Neural progenitor cell (in vitro differentiated cells): ENCODE measurements around the gene RAB8B. TPM values are rescaled to one million over a fixed set of nuclear protein-coding genes. Genes with fewer than 3 reads are reported as not detected.

ENCODE experiments used
- DNase-seq: peaks from one replicate; pipeline ENCODE4 v3.0.0-alpha.2; 2016; ENCODE audit warnings: low spot score
- H2AFZ ChIP-seq: fragments of 200-600 bp; sonication (generic); replicated peaks from 2 replicates; pipeline ENCODE4 v1.6.1; 2016; ENCODE audit warnings: antibody characterized with exemption
- H3F3A ChIP-seq: fragments of 200-600 bp; sonication (generic); 2 replicates; pipeline ENCODE4 v1.6.1; 2016; ENCODE audit warnings: antibody characterized with exemption, low read depth
- H3K27ac ChIP-seq: fragments of 200-600 bp; sonication (generic); 2 replicates; pipeline ENCODE4 v1.5.1; 2016; ENCODE audit warnings: mild to moderate bottlenecking
- H3K27me3 ChIP-seq: fragments of 200-600 bp; sonication (generic); 2 replicates; pipeline ENCODE4 v1.6.1; 2016; ENCODE audit warnings: mild to moderate bottlenecking, moderate library complexity
- H3K36me3 ChIP-seq: fragments of 200-600 bp; sonication (generic); 2 replicates; pipeline ENCODE4 v1.5.1; 2016
- H3K4me1 ChIP-seq: fragments of 200-600 bp; sonication (generic); 2 replicates; pipeline ENCODE4 v1.6.1; 2016; ENCODE audit warnings: mixed run types
- H3K4me2 ChIP-seq: fragments of 200-600 bp; sonication (generic); 2 replicates; pipeline ENCODE4 v1.6.1; 2016
- H3K4me3 ChIP-seq: fragments of 200-600 bp; sonication (generic); 2 replicates; pipeline ENCODE4 v1.5.1; 2016
- H3K79me2 ChIP-seq: fragments of 200-600 bp; sonication (generic); 2 replicates; pipeline ENCODE4 v1.6.1; 2016; ENCODE audit warnings: low read depth
- H3K9ac ChIP-seq: fragments of 200-600 bp; sonication (generic); 2 replicates; pipeline ENCODE4 v1.6.1; 2016
- H3K9me3 ChIP-seq: fragments of 200-600 bp; sonication (generic); 2 replicates; pipeline ENCODE4 v1.5.1; 2016; ENCODE audit warnings: low read depth
- H4K20me1 ChIP-seq: fragments of 200-600 bp; sonication (generic); 2 replicates; pipeline ENCODE4 v1.6.1; 2016; ENCODE audit warnings: low read depth
- H3K27ac Mint-ChIP-seq: 3 replicates; pipeline ENCODE4 v1.8.0; 2021; ENCODE audit warnings: mixed read lengths
- H3K27me3 Mint-ChIP-seq: 2 replicates; pipeline ENCODE4 v1.8.0; 2022; ENCODE audit warnings: low read depth, mild to moderate bottlenecking, inconsistent platforms, moderate library complexity, mixed read lengths; ENCODE audit not compliant: insufficient read depth
- H3K36me3 Mint-ChIP-seq: 3 replicates; pipeline ENCODE4 v1.8.0; 2021; ENCODE audit warnings: mixed read lengths
- H3K4me1 Mint-ChIP-seq: 3 replicates; pipeline ENCODE4 v1.8.0; 2021; ENCODE audit warnings: mixed read lengths
- H3K4me3 Mint-ChIP-seq: 3 replicates; pipeline ENCODE4 v1.8.0; 2021; ENCODE audit warnings: mild to moderate bottlenecking, moderate library complexity, mixed read lengths
- H3K9me3 Mint-ChIP-seq: 3 replicates; pipeline ENCODE4 v1.8.0; 2020; ENCODE audit warnings: mixed read lengths
- EZH2 ChIP-seq: fragments of 200-600 bp; sonication (generic); IDR thresholded peaks from 2 replicates; pipeline ENCODE4 v1.6.1; 2017; ENCODE audit warnings: antibody characterized with exemption, mild to moderate bottlenecking, moderate library complexity
- EZH2phosphoT487 ChIP-seq: fragments of 200-600 bp; sonication (generic); IDR thresholded peaks from 2 replicates; pipeline ENCODE4 v1.6.1; 2017; ENCODE audit warnings: antibody characterized with exemption
- total RNA-seq: library from RNA; depleted of rRNA; stranded (reverse); fragments of >200 nt; gene quantifications from 2 replicates; pipeline ENCODE4 v1.2.3, GENCODE V29; 2015; ENCODE audit warnings: low replicate concordance
- TF ChIP-seq, protein P1 (sequence below): fragments of 200-600 bp; sonication (generic); IDR thresholded peaks from 2 replicates; pipeline ENCODE4 v1.5.1; 2017; ENCODE audit warnings: antibody characterized with exemption, mild to moderate bottlenecking

RAB8B gene
- total RNA-seq, 1 donor from 2014 or later = 107 TPM

DNA sequence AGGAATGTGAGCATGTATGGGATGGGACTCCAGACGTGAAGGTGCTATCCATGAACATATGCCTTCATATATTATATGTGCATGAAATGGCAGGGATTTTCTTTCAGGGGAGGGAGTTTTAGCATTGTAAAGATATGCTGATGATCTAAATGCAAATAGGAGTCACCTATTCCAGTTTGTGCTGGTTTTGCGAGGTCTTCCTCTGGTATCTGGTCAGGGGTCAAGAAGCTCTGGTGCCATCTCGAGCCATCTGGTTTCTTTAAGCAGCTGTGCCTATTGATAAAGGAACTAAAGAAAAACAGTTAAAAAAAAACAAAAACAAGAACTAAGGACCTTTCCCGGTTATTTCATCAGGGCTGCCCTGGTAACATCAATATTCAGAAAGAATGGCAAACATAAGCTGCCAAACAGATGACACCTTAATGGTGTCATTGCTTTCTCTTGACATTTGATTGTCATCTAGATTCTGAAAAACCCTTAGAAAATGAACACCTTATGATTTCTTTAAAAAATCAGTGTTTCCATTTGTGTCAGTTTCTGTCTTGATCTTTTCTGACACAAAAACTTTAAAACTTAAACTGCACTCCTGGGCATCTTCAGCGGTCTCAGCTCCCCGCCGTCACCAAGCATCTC is 110.7 kb downstream of the RAB8B start:
- no peak for DNase-seq
- no peaks in the 10 kb centered on the region for H4K20me1 ChIP-seq
- Mint-ChIP-seq H3K36me3 (peaks cover 14% of the 10 kb centered on the region), H3K27ac (no peak overlapping the region), H3K27me3 (no peaks in the 10 kb centered on the region), H3K4me3 (no peak overlapping the region), H3K9me3 (no peaks in the 10 kb centered on the region), H3K4me1 (peaks cover 17% of the 10 kb centered on the region)
- H3K4me1 ChIP-seq = no peaks in the 10 kb centered on the region
- no peak overlapping the region for H3K4me3 ChIP-seq
- H3K27me3 ChIP-seq = no peaks in the 10 kb centered on the region
- TF ChIP-seq, protein P1, sequence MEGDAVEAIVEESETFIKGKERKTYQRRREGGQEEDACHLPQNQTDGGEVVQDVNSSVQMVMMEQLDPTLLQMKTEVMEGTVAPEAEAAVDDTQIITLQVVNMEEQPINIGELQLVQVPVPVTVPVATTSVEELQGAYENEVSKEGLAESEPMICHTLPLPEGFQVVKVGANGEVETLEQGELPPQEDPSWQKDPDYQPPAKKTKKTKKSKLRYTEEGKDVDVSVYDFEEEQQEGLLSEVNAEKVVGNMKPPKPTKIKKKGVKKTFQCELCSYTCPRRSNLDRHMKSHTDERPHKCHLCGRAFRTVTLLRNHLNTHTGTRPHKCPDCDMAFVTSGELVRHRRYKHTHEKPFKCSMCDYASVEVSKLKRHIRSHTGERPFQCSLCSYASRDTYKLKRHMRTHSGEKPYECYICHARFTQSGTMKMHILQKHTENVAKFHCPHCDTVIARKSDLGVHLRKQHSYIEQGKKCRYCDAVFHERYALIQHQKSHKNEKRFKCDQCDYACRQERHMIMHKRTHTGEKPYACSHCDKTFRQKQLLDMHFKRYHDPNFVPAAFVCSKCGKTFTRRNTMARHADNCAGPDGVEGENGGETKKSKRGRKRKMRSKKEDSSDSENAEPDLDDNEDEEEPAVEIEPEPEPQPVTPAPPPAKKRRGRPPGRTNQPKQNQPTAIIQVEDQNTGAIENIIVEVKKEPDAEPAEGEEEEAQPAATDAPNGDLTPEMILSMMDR = no peak
- TF ChIP-seq EZH2 (no peak), EZH2phosphoT487 (no peak)
- no peak overlapping the region for H3K4me2 ChIP-seq
- no peaks in the 10 kb centered on the region for H3K36me3 ChIP-seq
- H3K27ac ChIP-seq = no peak overlapping the region
- no peak overlapping the region for H3K9ac ChIP-seq
- no peaks in the 10 kb centered on the region for H3K79me2 ChIP-seq
- H3F3A ChIP-seq = no peaks in the 10 kb centered on the region
- no peaks in the 10 kb centered on the region for H3K9me3 ChIP-seq
- no peak overlapping the region for H2AFZ ChIP-seq

DNA sequence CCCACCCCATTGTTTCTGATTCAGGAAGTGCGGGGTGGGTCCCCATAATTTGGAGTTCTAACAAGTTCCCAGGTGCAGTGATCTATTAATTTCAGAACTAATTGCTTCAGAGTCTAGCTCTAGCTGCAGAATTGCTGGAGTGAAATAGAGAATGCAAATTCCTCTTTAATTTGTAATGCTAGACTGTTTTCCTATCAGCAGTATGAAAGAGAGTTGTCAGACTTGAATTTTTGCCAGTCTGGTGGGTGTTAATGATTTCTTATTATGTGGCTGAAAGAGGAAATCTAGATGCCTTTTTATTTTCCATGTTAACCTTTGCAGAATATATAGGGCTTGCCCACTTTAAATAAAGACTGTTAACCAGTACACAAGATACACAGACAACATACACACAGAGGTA is 111.7 kb downstream of the RAB8B start:
- H3K9ac ChIP-seq = no peak overlapping the region
- no peaks in the 10 kb centered on the region for H3K36me3 ChIP-seq
- H3K27ac ChIP-seq = no peak overlapping the region
- H3K27me3 ChIP-seq = no peaks in the 10 kb centered on the region
- no peaks in the 10 kb centered on the region for H3K9me3 Mint-ChIP-seq
- peaks cover 14% of the 10 kb centered on the region for H3K36me3 Mint-ChIP-seq
- no peak overlapping the region for H3K27ac Mint-ChIP-seq
- DNase-seq = no peak
- H3K79me2 ChIP-seq = no peaks in the 10 kb centered on the region
- H3K4me3 ChIP-seq = no peak overlapping the region
- H3K4me1 Mint-ChIP-seq = peaks cover 16% of the 10 kb centered on the region
- no peak for TF ChIP-seq EZH2phosphoT487
- TF ChIP-seq, protein P1 = no peak
- TF ChIP-seq EZH2 = no peak
- no peak overlapping the region for H3K4me2 ChIP-seq
- H4K20me1 ChIP-seq = no peaks in the 10 kb centered on the region
- H2AFZ ChIP-seq = no peak overlapping the region
- H3K4me3 Mint-ChIP-seq = no peak overlapping the region
- H3K4me1 ChIP-seq = no peaks in the 10 kb centered on the region
- H3K9me3 ChIP-seq = no peaks in the 10 kb centered on the region
- H3F3A ChIP-seq = no peaks in the 10 kb centered on the region
- peaks cover 3% of the 10 kb centered on the region for H3K27me3 Mint-ChIP-seq

DNA sequence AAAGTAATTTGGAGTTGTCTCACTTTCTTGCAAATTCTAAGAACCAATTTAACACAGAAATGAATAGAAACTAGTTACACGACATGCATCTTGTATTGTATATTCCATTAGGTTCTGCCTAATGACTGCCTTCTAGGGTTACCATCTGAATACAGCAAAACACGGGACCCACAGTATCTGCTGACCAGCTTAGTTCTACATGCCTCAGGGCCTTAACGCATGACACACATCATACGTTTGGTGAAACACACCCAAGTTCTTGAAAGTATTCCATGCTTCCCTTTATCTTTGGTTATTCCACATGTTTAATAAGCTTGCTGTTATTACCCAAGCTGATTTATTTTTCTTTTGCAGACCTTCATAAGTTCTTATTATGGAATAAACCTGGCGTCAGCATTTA is 115.9 kb downstream of the RAB8B start:
- Histone ChIP-seq H3K27ac (no peak overlapping the region), H3K4me1 (no peaks in the 10 kb centered on the region), H3K9ac (no peak overlapping the region)

More for the DNA sequence above, 115.9 kb downstream of the RAB8B start:
- Mint-ChIP-seq H3K36me3 (peaks cover 3% of the 10 kb centered on the region), H3K27me3 (peaks cover 3% of the 10 kb centered on the region), H3K9me3 (no peaks in the 10 kb centered on the region), H3K4me3 (no peak overlapping the region), H3K4me1 (peaks cover 10% of the 10 kb centered on the region), H3K27ac (no peak overlapping the region)
- Histone ChIP-seq H3K36me3 (no peaks in the 10 kb centered on the region), H3K4me3 (no peak overlapping the region), H3K9me3 (no peaks in the 10 kb centered on the region), H3K27me3 (no peaks in the 10 kb centered on the region), H3K4me2 (no peak overlapping the region), H3F3A (no peaks in the 10 kb centered on the region), H2AFZ (no peak overlapping the region), H3K79me2 (no peaks in the 10 kb centered on the region), H4K20me1 (no peaks in the 10 kb centered on the region)
- TF ChIP-seq EZH2phosphoT487 (no peak), EZH2 (no peak)
- TF ChIP-seq, protein P1 = no peak
- DNase-seq = no peak
